CD4-positive, alpha-beta memory T cell (primary cell): ENCODE measurements around the gene TAAR6. TPM values are rescaled to one million over a fixed set of nuclear protein-coding genes. Genes with fewer than 3 reads are reported as not detected.
A peak's percentile ranks its signal among the peaks of the same experiment; 100 is the strongest.

Experiments
- CTCF ChIA-PET: fragments of 350-600 bp; sonication (Branson Sonifier 250); formaldehyde crosslinking; loops from one replicate; lab custom pipeline; 2021; ENCODE audit warnings: inconsistent platforms; ENCODE audit not compliant: partially characterized antibody; lab: Charles Lee
- POLR2A ChIA-PET: fragments of 350-600 bp; sonication (Branson Sonifier 250); formaldehyde crosslinking; loops from one replicate; lab custom pipeline; 2021; ENCODE audit not compliant: partially characterized antibody; lab: Charles Lee
- DNase-seq, 5 donors: peaks; one replicate each; pipeline versions ENCODE4 v3.0.0 to v3.0.0-alpha.2; 2020 to 2022; ENCODE audit warnings: mixed read lengths in 1 of 5
- H3K27ac ChIP-seq: one replicate; pipeline ENCODE4 v1.7.0; 2013; ENCODE audit warnings: low read depth, low read length
- H3K27me3 ChIP-seq: 2 replicates; pipeline ENCODE4 v1.7.0; 2013; ENCODE audit warnings: mild to moderate bottlenecking, low read length, moderate library complexity; ENCODE audit not compliant: insufficient read depth
- H3K36me3 ChIP-seq: 2 replicates; pipeline ENCODE4 v1.7.0; 2013; ENCODE audit warnings: mild to moderate bottlenecking, low read length, moderate library complexity; ENCODE audit not compliant: insufficient read depth
- H3K4me1 ChIP-seq: 2 replicates; pipeline ENCODE4 v1.7.0; 2013; ENCODE audit warnings: mild to moderate bottlenecking, low read length, moderate library complexity; ENCODE audit not compliant: insufficient read depth
- H3K4me3 ChIP-seq, 2 donors: one replicate each; pipeline ENCODE4 v1.7.0; 2013; ENCODE audit warnings: low read length in 2 of 2, mild to moderate bottlenecking in 1 of 2
- H3K9me3 ChIP-seq, 2 donors: one replicate each; pipeline ENCODE4 v1.7.0; 2013; ENCODE audit warnings: low read length in 2 of 2, control low read depth in 1 of 2; ENCODE audit not compliant: control insufficient read depth in 1 of 2
- H3K27ac Mint-ChIP-seq, 7 donors: one replicate each; pipeline ENCODE4 v1.8.0; 2020 to 2021; ENCODE audit warnings: mixed read lengths in 7 of 7, mild to moderate bottlenecking in 6 of 7, inconsistent platforms in 3 of 7, moderate library complexity in 3 of 7
- H3K27me3 Mint-ChIP-seq, 2 donors: one replicate each; pipeline ENCODE4 v1.8.0; 2020 to 2021; ENCODE audit warnings: mixed read lengths in 2 of 2
- H3K36me3 Mint-ChIP-seq, 2 donors: one replicate each; pipeline ENCODE4 v1.8.0; 2020 to 2021; ENCODE audit warnings: mixed read lengths in 2 of 2, inconsistent platforms in 1 of 2, mild to moderate bottlenecking in 1 of 2
- H3K4me1 Mint-ChIP-seq, 4 donors: one replicate each; pipeline ENCODE4 v1.8.0; 2020 to 2021; ENCODE audit warnings: mixed read lengths in 4 of 4, mild to moderate bottlenecking in 1 of 4
- H3K4me3 Mint-ChIP-seq, 8 donors: one replicate each; pipeline ENCODE4 v1.8.0; 2020 to 2021; ENCODE audit warnings: mixed read lengths in 8 of 8, mild to moderate bottlenecking in 7 of 8, moderate library complexity in 6 of 8, inconsistent platforms in 3 of 8
- H3K9me3 Mint-ChIP-seq, 8 donors: one replicate each; pipeline ENCODE4 v1.8.0; 2020 to 2021; ENCODE audit warnings: mixed read lengths in 8 of 8, mild to moderate bottlenecking in 5 of 8, inconsistent platforms in 3 of 8, moderate library complexity in 1 of 8
- intact Hi-C: fragments of 100-400 bp; cut with micrococcal nuclease; formaldehyde crosslinking; loops from one replicate; pipeline ENCODE4 v1.15.1; 2023
- polyA plus RNA-seq, 2 donors: library from polyadenylated mRNA; unstranded; fragments of 300-500 nt; fragmentation: Illumina TruSeq; gene quantifications; one replicate each; pipeline ENCODE4 v1.2.3, GENCODE V29; 2021
- total RNA-seq, 2 experiments: library from RNA; stranded (reverse); gene quantifications; one replicate each; pipeline ENCODE4 v1.2.3, GENCODE V29; 2021

The TAAR6 gene, protein sequence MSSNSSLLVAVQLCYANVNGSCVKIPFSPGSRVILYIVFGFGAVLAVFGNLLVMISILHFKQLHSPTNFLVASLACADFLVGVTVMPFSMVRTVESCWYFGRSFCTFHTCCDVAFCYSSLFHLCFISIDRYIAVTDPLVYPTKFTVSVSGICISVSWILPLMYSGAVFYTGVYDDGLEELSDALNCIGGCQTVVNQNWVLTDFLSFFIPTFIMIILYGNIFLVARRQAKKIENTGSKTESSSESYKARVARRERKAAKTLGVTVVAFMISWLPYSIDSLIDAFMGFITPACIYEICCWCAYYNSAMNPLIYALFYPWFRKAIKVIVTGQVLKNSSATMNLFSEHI
- total RNA-seq (not detected), polyA plus RNA-seq (not detected)

DNA sequence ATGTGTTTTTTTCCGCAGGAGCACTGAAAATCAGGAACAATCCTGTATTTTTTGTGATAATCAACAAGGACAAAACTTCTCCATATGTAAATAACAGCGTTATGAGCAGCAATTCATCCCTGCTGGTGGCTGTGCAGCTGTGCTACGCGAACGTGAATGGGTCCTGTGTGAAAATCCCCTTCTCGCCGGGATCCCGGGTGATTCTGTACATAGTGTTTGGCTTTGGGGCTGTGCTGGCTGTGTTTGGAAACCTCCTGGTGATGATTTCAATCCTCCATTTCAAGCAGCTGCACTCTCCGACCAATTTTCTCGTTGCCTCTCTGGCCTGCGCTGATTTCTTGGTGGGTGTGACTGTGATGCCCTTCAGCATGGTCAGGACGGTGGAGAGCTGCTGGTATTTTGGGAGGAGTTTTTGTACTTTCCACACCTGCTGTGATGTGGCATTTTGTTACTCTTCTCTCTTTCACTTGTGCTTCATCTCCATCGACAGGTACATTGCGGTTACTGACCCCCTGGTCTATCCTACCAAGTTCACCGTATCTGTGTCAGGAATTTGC, at the start of gene TAAR6:
TAAR6 (plus strand) TSS at position 102 of the 557 bp plus-strand sequence; CDS start at position 102, 0 bp downstream.
- H3K27me3 Mint-ChIP-seq, result peaks cover 15 to 16% of the 10 kb centered on the region in 2 donors
- intact Hi-C loops, result no loop called here
- DNase-seq, result no peak
- Histone ChIP-seq H3K4me1 (no peaks in the 10 kb centered on the region), H3K27me3 (no peaks in the 10 kb centered on the region), H3K4me3 (no peak within 1 kb of the TSS), H3K36me3 (no peaks in the 10 kb centered on the region), H3K9me3 (no peaks in the 10 kb centered on the region), H3K27ac (no peak within 1 kb of the TSS)
- H3K4me3 Mint-ChIP-seq, result no peak within 1 kb of the TSS
- H3K27ac Mint-ChIP-seq, result no peak within 1 kb of the TSS
- POLR2A ChIA-PET, result no interaction called here
- no peaks in the 10 kb centered on the region for H3K4me1 Mint-ChIP-seq
- CTCF ChIA-PET, result no interaction called here
- no peaks in the 10 kb centered on the region for H3K9me3 Mint-ChIP-seq
- no peaks in the 10 kb centered on the region for H3K36me3 Mint-ChIP-seq

DNA sequence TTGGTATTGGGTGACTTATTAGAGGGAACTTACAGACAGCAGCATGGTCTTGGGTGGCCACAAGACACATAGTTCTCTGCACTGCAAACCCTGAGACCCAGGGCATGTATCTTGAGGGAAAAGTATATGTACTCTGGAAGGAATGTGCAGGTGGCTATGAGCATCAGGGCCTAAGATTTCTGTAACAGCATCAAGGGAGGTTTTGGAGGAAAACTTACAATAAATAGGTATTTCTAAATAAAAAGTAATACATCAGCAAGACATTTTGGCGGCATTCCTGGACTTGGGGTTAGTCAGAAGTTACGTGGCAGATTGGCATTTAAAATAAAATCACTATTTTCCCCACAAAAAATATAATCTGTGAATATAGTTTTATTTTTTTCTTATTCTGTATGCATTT, 49.2 kb upstream of the TAAR6 start:
- Mint-ChIP-seq H3K27ac (no peak overlapping the region), H3K36me3 (no peaks in the 10 kb centered on the region), H3K27me3 (peaks cover 16 to 20% of the 10 kb centered on the region in 2 donors), H3K9me3 (no peaks in the 10 kb centered on the region), H3K4me1 (no peaks in the 10 kb centered on the region), H3K4me3 (no peak overlapping the region)
- Histone ChIP-seq H3K36me3 (no peaks in the 10 kb centered on the region), H3K27me3 (peaks cover 4% of the 10 kb centered on the region), H3K27ac (no peak overlapping the region), H3K4me3 (no peak overlapping the region), H3K9me3 (no peaks in the 10 kb centered on the region), H3K4me1 (no peaks in the 10 kb centered on the region)
- ChIA-PET CTCF (no interaction called here), POLR2A (no interaction called here)
- no peak for DNase-seq
- intact Hi-C loops, result no loop called here

DNA sequence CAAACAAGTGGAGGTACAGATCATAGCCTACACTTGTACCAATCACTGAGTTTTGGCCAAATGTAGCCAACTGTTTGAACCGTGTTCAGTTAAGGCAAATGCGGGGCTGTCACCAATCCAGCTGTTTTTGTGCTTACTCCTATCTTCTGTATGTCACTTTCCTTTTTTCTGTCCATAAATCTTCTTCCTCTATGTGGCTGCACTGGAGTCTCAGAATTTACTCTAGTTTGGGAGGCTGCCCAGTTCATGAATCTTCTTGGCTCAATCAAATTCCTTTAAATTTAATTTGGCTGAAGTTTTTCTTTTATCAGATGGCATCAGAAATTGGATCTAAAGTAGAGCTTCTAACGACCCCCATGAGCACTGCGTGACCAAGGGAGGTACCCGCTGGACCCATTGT, 45.5 kb upstream of the TAAR6 start:
- H3K27me3 Mint-ChIP-seq, result peaks cover 25 to 31% of the 10 kb centered on the region in 2 donors
- no peaks in the 10 kb centered on the region for H3K9me3 ChIP-seq
- H3K4me1 Mint-ChIP-seq, result no peaks in the 10 kb centered on the region
- POLR2A ChIA-PET, result no interaction called here
- H3K4me1 ChIP-seq, result no peaks in the 10 kb centered on the region
- DNase-seq, result no peak
- no peak overlapping the region for H3K27ac ChIP-seq
- intact Hi-C loops, result no loop called here
- no peak overlapping the region for H3K4me3 ChIP-seq
- H3K27ac Mint-ChIP-seq, result no peak overlapping the region
- H3K27me3 ChIP-seq, result peaks cover 6% of the 10 kb centered on the region
- no peaks in the 10 kb centered on the region for H3K36me3 Mint-ChIP-seq
- CTCF ChIA-PET, result no interaction called here
- H3K4me3 Mint-ChIP-seq, result no peak overlapping the region
- no peaks in the 10 kb centered on the region for H3K9me3 Mint-ChIP-seq
- no peaks in the 10 kb centered on the region for H3K36me3 ChIP-seq

DNA sequence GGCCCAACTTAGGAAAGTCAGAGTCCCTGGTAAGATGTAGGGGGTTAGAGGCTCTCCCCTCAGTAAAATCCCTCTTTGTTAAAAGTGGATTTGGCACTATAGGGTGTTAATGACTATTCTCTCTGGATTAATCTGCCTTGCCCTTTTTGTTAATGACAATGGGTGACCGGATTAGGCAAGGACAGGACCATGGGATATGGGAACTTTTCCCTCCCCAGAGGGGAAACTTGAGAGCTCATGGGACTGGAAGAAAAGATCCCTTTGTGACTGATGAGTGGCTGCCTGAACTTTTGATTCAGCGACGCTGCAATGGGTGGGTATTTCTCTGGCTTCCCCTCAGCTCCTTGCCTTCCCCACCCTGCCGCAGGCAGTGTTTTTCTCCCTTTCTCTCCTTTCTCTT, 44.3 kb upstream of the TAAR6 start:
- H3K36me3 Mint-ChIP-seq, result no peaks in the 10 kb centered on the region
- no peak overlapping the region for H3K27ac Mint-ChIP-seq
- H3K9me3 Mint-ChIP-seq, result no peaks in the 10 kb centered on the region
- Histone ChIP-seq H3K36me3 (no peaks in the 10 kb centered on the region), H3K9me3 (no peaks in the 10 kb centered on the region), H3K27me3 (peaks cover 6% of the 10 kb centered on the region), H3K4me3 (no peak overlapping the region), H3K27ac (no peak overlapping the region), H3K4me1 (no peaks in the 10 kb centered on the region)
- peaks cover 23 to 33% of the 10 kb centered on the region in 2 donors for H3K27me3 Mint-ChIP-seq
- H3K4me1 Mint-ChIP-seq, result peaks cover 0 to 2% (median 0%) of the 10 kb centered on the region in 4 donors
- intact Hi-C loops, result no loop called here
- no peak for DNase-seq
- POLR2A ChIA-PET, result no interaction called here
- CTCF ChIA-PET, result interaction anchor here (1.1 to 4.0 kb wide), 3 partner anchors 9 to 1571 kb away, joined by 3 to 19 read pairs (median 3); no protein-coding TSS in a partner anchor
- no peak overlapping the region for H3K4me3 Mint-ChIP-seq

DNA sequence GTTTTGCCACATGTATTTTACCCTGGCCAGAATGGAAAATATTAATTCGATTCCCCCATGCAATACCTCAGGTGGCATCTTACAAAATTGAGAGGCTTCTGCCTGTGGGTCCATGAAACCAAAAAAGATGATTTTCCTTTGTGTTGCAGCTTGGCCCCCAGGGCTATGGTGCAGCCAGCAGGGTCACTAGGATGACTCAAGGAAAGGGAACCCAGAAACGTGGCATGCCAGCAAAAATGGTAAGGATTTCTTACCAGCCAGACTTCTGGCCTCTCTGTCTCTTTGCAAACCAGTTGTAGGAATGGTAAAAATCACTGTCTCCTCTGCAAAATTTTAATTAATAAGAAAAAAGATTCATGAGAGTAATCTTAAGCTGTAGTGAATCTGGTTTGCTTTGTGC, 43.7 kb upstream of the TAAR6 start:
- Mint-ChIP-seq H3K4me1 (peaks cover 0 to 2% (median 0%) of the 10 kb centered on the region in 4 donors), H3K36me3 (no peaks in the 10 kb centered on the region)
- POLR2A ChIA-PET, result no interaction called here

DNA sequence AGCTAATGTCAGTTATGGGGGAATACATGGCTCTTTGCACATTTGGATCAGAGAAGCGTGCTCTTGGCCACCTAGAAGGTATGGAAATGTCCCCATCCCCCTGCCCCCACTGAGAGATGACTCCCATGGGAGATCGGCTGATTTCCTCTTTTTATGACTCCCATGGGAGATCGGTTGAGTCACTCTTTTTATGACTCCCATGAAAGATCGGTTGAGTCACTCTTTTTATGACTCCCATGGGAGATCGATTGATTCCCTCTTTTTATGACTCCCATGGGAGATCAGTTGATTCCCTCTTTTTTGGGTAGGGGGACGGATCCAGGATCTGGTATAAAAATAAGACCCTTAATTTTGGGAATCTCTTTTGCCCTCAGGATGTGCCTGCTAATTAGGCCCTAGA, 42.3 kb upstream of the TAAR6 start:
- no peaks in the 10 kb centered on the region for H3K36me3 Mint-ChIP-seq
- H3K4me3 Mint-ChIP-seq, result no peak overlapping the region
- Histone ChIP-seq H3K27ac (no peak overlapping the region), H3K4me1 (no peaks in the 10 kb centered on the region), H3K36me3 (no peaks in the 10 kb centered on the region), H3K9me3 (no peaks in the 10 kb centered on the region), H3K4me3 (no peak overlapping the region), H3K27me3 (peaks cover 6% of the 10 kb centered on the region)
- ChIA-PET POLR2A (interaction anchor here (0.7 kb wide), 1 partner anchor 15 kb away, joined by 3 read pairs; the partner anchor contains the start of gene STX7), CTCF (interaction anchor here (1.1 to 4.0 kb wide), 6 partner anchors 11 to 435 kb away, joined by 3 to 19 read pairs (median 4); partner anchors contain the start of gene STX7)
- DNase-seq, result no peak
- intact Hi-C loops, result no loop called here
- peaks cover 21 to 31% of the 10 kb centered on the region in 2 donors for H3K27me3 Mint-ChIP-seq
- H3K4me1 Mint-ChIP-seq, result peaks cover 0 to 2% (median 0%) of the 10 kb centered on the region in 4 donors
- no peak overlapping the region for H3K27ac Mint-ChIP-seq
- H3K9me3 Mint-ChIP-seq, result no peaks in the 10 kb centered on the region

More for the DNA sequence above, 43.7 kb upstream of the TAAR6 start:
- CTCF ChIA-PET, result interaction anchor here (1.0 to 4.0 kb wide), 7 partner anchors 10 to 1571 kb away, joined by 3 to 19 read pairs (median 3); partner anchors contain the start of gene STX7
- no peak overlapping the region for H3K27ac ChIP-seq
- H3K27me3 ChIP-seq, result peaks cover 6% of the 10 kb centered on the region
- H3K9me3 ChIP-seq, result no peaks in the 10 kb centered on the region
- H3K9me3 Mint-ChIP-seq, result no peaks in the 10 kb centered on the region
- intact Hi-C loops, result no loop called here
- H3K4me1 ChIP-seq, result no peaks in the 10 kb centered on the region
- no peak overlapping the region for H3K4me3 ChIP-seq
- H3K36me3 ChIP-seq, result no peaks in the 10 kb centered on the region
- no peak overlapping the region for H3K27ac Mint-ChIP-seq
- no peak overlapping the region for H3K4me3 Mint-ChIP-seq
- no peak for DNase-seq
- peaks cover 21 to 33% of the 10 kb centered on the region in 2 donors for H3K27me3 Mint-ChIP-seq

DNA sequence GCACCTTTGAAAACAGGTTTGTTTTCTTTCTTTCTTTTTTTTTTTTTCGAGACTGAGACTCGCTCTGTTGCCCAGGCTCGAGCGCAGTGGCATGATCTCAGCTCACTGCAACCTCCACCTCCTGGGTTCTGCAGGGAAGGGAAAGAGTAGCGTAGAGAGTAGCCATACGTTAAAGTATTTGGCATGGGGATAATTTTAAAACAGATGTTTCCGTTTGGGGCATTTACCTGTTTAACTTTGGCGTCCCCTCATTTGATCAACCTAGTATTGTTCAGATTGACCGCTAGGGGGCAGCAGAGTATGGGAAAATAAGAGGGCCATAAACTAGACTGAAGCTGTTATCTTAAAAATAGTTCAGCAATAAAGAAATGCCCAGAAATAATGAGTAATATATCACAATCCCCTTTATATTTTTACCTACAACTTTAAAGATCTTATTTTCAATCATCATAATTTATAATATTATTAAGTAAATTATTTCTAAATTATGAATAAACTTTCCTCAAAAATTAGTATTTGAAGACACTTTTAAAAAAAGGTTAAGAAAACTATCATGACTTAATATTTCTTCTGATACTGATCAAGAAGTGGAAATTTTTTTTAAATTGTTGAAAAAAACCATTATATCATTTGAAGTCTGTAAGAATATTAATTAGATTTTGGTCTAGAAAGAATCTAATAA, 39.7 kb upstream of the TAAR6 start:
- ChIA-PET POLR2A (no interaction called here), CTCF (interaction anchor here (0.6 to 4.0 kb wide), 14 partner anchors 8 to 1391 kb away, joined by 3 to 16 read pairs (median 4); partner anchors contain the start of gene SLC18B1)
- intact Hi-C loops, result loop anchor here (1.0 to 5.0 kb wide), 7 partner anchors 139 to 1567 kb away; partner anchors contain the start of gene RPS12
- no peak overlapping the region for H3K27ac ChIP-seq
- no peaks in the 10 kb centered on the region for H3K4me1 ChIP-seq
- peaks cover 6% of the 10 kb centered on the region for H3K27me3 ChIP-seq
- H3K9me3 ChIP-seq, result no peaks in the 10 kb centered on the region
- Mint-ChIP-seq H3K4me1 (peaks cover 0 to 2% (median 0%) of the 10 kb centered on the region in 4 donors), H3K4me3 (peak overlapping the region in 3 of 8 donors; percentile 18 to 57 (median 42)), H3K27me3 (peaks cover 14 to 20% of the 10 kb centered on the region in 2 donors), H3K36me3 (no peaks in the 10 kb centered on the region), H3K27ac (no peak overlapping the region), H3K9me3 (peaks cover 0 to 6% (median 2%) of the 10 kb centered on the region in 8 donors)
- peak; percentile 54 to 66 (median 59) for DNase-seq
- H3K4me3 ChIP-seq, result no peak overlapping the region
- H3K36me3 ChIP-seq, result no peaks in the 10 kb centered on the region
